Activated CD8-positive, alpha-beta memory T cell treated with anti-CD3 and anti-CD28 coated beads for 24 hours (primary cell): ENCODE data around the gene TPST2.

Source experiments
- DNase-seq: peaks from one replicate; pipeline ENCODE4 v3.0.0-alpha.2; 2020

TPST2 gene

DNA sequence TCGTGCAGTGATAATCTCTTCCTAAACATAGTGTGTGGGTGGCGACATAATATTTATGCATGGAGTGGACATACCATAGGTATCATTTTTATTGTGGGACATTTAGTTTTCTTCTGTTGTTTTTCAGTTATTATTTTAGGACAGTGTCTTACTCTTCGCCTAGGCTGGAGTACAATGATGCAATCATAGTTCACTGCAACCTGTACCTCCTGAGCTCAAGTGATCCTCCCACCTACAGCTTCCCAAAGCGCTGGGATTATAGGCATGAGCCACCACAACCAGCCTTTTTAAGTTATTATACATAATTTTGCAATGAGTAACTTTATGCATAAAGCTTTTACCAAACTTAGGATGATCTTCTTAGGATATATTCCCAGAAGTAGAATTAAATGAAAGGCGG lies 103.5 kb downstream of the TPST2 start:
- DNase-seq, result no peak

DNA sequence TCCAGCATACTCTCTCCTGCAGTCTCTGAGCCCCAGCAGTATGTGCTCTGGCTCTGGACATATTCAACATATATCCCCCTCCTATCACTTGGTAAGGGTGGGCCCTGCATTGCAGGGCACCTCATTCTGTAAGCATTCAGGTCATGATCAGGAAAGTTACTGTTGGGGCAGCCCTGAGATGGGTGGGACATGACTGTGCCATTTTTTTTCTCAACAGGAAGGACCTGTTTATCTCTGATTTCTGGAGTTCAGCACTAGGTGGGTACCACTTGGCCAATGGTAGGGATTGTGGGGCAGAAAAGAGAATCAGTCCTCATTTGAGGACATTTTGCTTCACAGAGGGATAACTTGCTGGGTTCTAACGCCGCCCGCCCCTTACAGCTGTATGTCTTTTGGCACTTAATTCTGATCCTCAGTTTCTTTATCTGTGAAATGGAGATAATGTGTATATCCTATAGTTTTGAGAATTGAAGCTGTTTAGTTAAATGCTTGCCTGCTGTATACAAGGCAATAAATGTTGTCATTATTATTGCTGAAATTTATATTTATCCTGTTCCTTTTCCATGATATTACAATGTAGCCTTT lies 104.0 kb downstream of the TPST2 start:
- no peak for DNase-seq

- DNase-seq, result no peak
Measured at GRCh38 chr22:26485013-26485412, 104.9 kb downstream of the TPST2 start.

DNA sequence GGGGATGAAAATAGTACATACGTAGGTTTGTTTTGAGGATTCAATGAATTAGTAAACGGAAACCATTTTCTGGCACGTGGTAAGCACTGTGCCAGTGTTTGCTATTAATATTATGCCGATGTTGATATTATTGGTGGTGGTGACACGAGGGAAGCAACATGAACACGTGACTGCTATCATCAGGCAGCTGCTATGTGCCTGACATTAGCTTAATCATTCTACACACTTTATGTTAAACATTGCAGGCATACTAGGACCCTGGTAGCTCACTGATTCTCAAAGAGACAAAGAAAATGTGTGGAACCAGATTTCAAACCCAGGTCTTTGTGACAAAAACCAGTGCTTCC lies 105.6 kb downstream of the TPST2 start:
- no peak for DNase-seq

GRCh38 chr22:26483439-26484359 lies 106.2 kb downstream of the TPST2 start, which contains the start of the genes HPS4 and SRRD:
Gene HPS4, minus strand, starts transcription at chr22:26483783. Its CDS starts 2,021 bp downstream, at chr22:26481762.
Gene SRRD, plus strand, starts transcription at chr22:26483877. Its CDS starts 14 bp downstream, at chr22:26483891.
- DNase-seq, result peak; percentile 97

DNA sequence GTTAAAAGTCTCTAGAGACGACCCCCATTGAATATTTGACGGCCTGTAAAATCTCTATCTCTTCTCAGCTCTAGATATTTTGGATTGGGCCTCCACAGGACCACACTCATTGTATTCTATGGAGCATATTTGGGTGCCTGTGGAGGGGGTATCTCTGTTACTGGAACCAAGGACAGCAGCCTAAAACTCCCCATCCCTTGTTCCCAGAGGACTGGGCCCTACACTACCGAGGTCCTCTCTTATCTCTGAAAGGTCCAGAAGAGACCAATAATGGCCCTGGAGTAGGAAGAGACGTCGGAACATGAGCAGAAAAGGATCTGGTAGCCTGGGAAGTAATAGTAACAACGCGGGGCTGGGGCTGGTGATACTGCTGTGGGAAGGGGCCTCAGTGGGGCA lies 106.9 kb downstream of the TPST2 start:
- DNase-seq, result no peak

- DNase-seq, result no peak
Measured at GRCh38 chr22:26482161-26482560, 107.8 kb downstream of the TPST2 start.

DNA sequence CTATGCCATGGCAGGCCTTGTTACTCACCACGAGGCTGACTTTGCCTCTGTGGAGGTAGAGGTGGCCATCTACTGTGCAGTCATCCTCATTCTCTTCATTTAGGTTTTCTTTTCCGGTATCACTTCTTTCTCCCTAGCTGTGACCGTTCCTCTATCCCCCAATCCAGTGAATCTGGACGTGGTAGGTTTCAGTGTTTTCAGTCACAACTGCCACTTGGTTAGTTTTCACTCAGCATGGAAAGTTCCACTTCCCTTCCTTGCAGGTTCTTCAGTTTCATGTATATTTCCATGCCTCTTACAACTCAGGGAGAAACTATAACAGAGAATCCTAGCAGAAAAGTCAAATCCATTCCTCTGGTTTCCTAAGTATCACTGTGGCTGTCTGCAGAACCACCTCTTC lies 108.2 kb downstream of the TPST2 start:
- no peak for DNase-seq

GRCh38 chr22:26481112-26481693 lies 108.7 kb downstream of the TPST2 start:
- no peak for DNase-seq

GRCh38 chr22:26480611-26480932 lies 109.4 kb downstream of the TPST2 start:
- DNase-seq, result no peak

DNA sequence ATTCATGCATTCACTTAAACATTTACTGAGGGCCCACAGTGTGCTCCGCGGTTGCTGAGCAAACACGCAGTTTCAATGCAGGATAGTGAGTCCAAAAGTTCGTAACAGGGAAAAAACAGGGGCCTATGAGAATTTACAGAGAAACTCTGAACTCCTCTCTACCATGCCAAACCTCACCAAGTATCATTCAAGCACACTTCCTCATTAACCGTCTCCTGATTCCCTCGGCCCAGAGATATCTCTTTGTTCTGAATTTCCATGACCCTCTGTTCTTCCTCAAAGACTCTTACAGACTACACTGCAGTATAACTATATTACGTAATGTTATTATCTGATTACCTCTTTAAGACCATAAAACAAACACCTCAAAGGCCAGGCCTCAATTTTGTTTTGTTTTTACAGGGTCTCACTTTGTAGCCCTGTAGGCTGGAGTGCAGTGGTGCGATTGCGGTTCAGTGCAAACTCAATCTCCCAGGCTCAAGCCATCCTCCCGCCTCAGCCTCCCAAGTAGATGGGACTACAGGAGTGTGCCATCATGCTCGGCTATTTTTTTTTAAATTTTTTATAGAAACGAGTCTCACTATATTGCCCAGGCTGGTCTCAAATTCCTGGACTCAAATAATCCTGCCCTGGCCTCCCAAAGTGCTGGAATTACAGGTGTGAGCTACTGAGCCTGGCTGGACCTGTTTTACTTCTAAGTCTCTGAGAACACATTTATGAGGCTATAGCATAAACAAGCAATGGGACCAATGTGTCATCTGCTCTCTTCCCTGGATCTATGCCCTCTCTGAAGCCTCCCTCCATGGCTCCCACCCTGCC lies 109.9 kb downstream of the TPST2 start:
- DNase-seq, result no peak

DNA sequence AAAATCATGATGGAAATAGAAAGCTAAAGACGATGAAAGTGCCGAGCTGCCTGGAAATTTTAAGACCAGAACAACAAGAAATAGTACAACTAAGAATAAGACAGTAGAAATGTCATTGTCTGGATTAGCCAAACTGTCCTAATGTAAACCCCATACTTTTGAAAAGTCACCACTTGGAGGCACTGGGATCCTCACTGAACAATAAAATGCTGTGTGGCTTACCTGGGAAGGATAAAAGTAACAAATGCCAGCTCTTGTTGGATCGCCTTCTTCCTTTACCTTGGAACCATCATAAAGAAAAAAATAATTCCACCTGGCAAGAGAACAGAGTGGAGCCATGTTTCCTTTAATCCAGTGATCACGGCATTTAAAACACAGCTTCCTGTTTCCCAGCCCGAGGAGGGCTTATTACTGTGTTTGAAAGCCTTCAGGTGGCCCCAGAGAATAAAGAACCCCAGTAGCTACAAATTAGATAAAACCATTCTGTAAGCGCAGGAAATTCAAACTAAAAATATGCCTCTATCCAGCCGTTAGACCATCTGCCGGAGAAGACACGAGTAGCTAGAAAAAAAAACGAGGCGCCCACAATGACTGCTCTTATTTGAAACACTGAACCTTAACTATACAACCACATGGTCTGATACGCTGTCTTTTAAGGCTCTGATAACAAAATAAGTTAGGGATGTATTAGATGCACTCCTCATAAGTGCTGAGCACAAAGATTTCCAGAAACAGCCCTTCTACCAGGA lies 110.7 kb downstream of the TPST2 start:
- DNase-seq, result no peak

- DNase-seq, result no peak
Measured at GRCh38 chr22:26477341-26477731, 112.6 kb downstream of the TPST2 start.

DNA sequence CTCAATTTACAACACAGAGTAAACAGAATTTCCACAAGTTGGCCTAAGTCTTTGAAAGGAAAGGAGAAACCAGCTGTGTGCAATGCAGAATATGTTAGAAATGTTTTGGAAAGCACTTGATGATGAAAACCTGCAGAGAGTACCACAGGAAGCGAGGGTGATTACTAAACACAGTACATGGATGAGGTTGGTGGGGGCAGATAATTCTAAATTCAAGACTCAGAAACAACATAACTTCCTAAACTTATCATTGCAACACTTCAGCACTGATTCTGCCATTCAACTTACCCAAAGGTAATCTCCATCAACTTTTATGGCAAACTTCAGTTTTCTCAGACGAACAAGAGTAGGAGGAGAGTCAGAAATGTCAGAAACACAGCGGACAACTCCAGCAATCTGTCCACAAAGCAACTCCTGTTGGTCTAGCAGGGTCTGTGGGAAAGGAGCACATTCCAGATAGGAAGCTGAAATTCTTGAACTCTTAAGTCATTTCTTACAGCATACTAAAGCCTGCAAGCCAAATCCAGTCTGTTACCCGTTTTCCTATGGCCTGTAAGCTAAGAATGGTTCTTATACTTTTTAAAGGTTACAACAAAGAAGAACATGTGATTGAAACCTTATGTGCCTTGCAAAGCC lies 113.1 kb downstream of the TPST2 start:
- DNase-seq, result no peak

DNA sequence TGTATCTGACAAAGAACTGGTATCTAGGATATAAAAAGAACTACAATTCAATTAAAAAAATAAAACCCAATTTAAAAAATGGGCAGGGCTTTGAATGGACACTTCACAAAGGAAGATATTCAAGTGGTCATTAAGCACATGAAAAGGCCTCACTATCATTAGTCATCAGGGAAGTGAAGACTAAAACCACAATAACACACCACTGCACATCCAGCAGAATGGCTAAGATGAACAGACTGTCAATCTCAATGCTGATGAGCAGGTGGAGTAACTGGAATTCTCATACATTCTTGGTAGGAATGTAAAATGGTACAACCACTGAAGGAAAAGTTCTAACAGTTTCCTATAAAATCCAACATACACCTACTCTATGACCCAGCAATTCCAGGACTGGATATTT lies 115.2 kb downstream of the TPST2 start:
- DNase-seq, result no peak
